ENCODE data around the gene PLD3. TPM values are rescaled to one million over a fixed set of nuclear protein-coding genes. Genes with fewer than 3 reads are reported as not detected.

PLD3 gene
- total and polyA plus RNA-seq, 2 donors (not counting 3 experiments of a cell fraction or from before 2014, with no cell fraction given): 166 to 479 TPM

GRCh38 chr19:40421993-40422747 lies 73.7 kb downstream of the PLD3 start:
- CTCF ChIA-PET: interaction anchor here (0.7 to 2.0 kb wide), 3 partner anchors 21 to 117 kb away, joined by 3 to 37 read pairs (median 6); partner anchors contain the start of gene SERTAD3
- dilution Hi-C loops (cut with MboI; ENCODE audit: extremely low pct_ligation_motif_present, low sequenced_read_pairs): no loop called here
- intact Hi-C loops (cut with micrococcal nuclease): loop anchor here (1.0 to 5.0 kb wide), 5 partner anchors 19 to 177 kb away; partner anchors contain the start of genes C19orf47, PLD3 and SERTAD3

More at GRCh38 chr19:40421993-40422747, 73.7 kb downstream of the PLD3 start:
- no TSS peak for BruUV-seq (replicated peaks)
- TF ChIP-seq, protein P1, sequence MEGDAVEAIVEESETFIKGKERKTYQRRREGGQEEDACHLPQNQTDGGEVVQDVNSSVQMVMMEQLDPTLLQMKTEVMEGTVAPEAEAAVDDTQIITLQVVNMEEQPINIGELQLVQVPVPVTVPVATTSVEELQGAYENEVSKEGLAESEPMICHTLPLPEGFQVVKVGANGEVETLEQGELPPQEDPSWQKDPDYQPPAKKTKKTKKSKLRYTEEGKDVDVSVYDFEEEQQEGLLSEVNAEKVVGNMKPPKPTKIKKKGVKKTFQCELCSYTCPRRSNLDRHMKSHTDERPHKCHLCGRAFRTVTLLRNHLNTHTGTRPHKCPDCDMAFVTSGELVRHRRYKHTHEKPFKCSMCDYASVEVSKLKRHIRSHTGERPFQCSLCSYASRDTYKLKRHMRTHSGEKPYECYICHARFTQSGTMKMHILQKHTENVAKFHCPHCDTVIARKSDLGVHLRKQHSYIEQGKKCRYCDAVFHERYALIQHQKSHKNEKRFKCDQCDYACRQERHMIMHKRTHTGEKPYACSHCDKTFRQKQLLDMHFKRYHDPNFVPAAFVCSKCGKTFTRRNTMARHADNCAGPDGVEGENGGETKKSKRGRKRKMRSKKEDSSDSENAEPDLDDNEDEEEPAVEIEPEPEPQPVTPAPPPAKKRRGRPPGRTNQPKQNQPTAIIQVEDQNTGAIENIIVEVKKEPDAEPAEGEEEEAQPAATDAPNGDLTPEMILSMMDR (IDR thresholded peaks at IDR 0.05; ENCODE audit: extremely low read depth in 1 of 2, insufficient read depth in 1 of 2, low read depth in 1 of 2, low read length in 2 of 2): no peak
- no peak for TF ChIP-seq POLR2A (IDR thresholded peaks at IDR 0.05; ENCODE audit: low read depth, low read length)
- no peak for TF ChIP-seq MAX (IDR thresholded peaks at IDR 0.05; ENCODE audit: insufficient read depth, insufficient read length)
- TF ChIP-seq FOS (IDR thresholded peaks at IDR 0.05; ENCODE audit: borderline replicate concordance, insufficient read depth, low read length): no peak
- no peak for TF ChIP-seq EZH2 (IDR thresholded peaks at IDR 0.05; ENCODE audit: borderline replicate concordance, low read depth, low read length, severe bottlenecking)
- no peak for TF ChIP-seq GATA2 (IDR thresholded peaks at IDR 0.05; ENCODE audit: insufficient read depth, insufficient read length, low read depth, low read length)
- no peak for TF ChIP-seq MYC (IDR thresholded peaks at IDR 0.05; ENCODE audit: low read depth, low read length)
- no peak for TF ChIP-seq JUN (IDR thresholded peaks at IDR 0.05; ENCODE audit: borderline replicate concordance, insufficient read depth, insufficient read length, low read depth)
- no peak for TF ChIP-seq POLR2AphosphoS5 (IDR thresholded peaks at IDR 0.05; ENCODE audit: insufficient read depth, low read depth, low read length)
- Histone ChIP-seq H4K20me1 (replicated peaks; ENCODE audit: control insufficient read depth, extremely low read depth, insufficient read depth, low read length) (no peaks in the 10 kb centered on the region), H3K79me2 (ENCODE audit: control insufficient read depth, insufficient read depth, low read length) (peaks cover 30% of the 10 kb centered on the region), H3K4me2 (ENCODE audit: insufficient read depth, low read length) (no peak overlapping the region), H3K36me3 (ENCODE audit: control insufficient read depth in 2 of 2, extremely low read depth in 1 of 2, insufficient read depth in 2 of 2, low read length in 2 of 2) (peaks cover 8 to 9% of the 10 kb centered on the region in 2 experiments), H2AFZ (ENCODE audit: low read depth, low read length) (no peak overlapping the region), H3K4me3 (replicated peaks in 1 of 3; ENCODE audit: insufficient read depth in 1 of 3, low read depth in 1 of 3, low read length in 3 of 3) (no peak overlapping the region), H3K9me1 (replicated peaks; ENCODE audit: control insufficient read depth, extremely low read depth, insufficient read depth, low read length) (no peaks in the 10 kb centered on the region), H3K27me3 (ENCODE audit: control insufficient read depth in 2 of 2, insufficient read depth in 2 of 2, low read length in 2 of 2) (no peaks in the 10 kb centered on the region), H3K4me1 (ENCODE audit: control insufficient read depth, extremely low read depth, insufficient read depth, low read length) (peaks cover 26% of the 10 kb centered on the region), H3K27ac (ENCODE audit: insufficient read depth, low read depth, low read length) (peak overlapping the region; percentile 75), H3K9ac (replicated peaks; ENCODE audit: extremely low read depth, insufficient read depth, low read length) (no peak overlapping the region), H3K9me3 (replicated peaks; ENCODE audit: control insufficient read depth, insufficient read depth, low read length) (no peaks in the 10 kb centered on the region)
- DNase-seq (ENCODE audit: low read depth, low spot score): no peak
- POLR2A ChIA-PET: interaction anchor here (1.9 kb wide), 1 partner anchor 21 kb away, joined by 15 read pairs; no protein-coding TSS in a partner anchor
- FAIRE-seq: no peak

All from endothelial cell of umbilical vein (primary cell).